AG09319 (cell line): ENCODE measurements around the gene HSD17B2.

Experiments
- DNase-seq: peaks from one replicate; pipeline ENCODE4 v3.0.0-alpha.2; 2010; ENCODE audit warnings: low read depth; ENCODE audit errors: extremely low read depth
- CTCF ChIP-seq: IDR thresholded peaks from 2 replicates; pipeline ENCODE4 v1.5.1; 2011; ENCODE audit warnings: low read depth, mild to moderate bottlenecking, inconsistent platforms, low read length, moderate library complexity

Gene HSD17B2

GRCh38 chr16:82055728-82056549, 20.9 kb downstream of the HSD17B2 start:
- no peak for TF ChIP-seq CTCF
- DNase-seq = no peak

DNA sequence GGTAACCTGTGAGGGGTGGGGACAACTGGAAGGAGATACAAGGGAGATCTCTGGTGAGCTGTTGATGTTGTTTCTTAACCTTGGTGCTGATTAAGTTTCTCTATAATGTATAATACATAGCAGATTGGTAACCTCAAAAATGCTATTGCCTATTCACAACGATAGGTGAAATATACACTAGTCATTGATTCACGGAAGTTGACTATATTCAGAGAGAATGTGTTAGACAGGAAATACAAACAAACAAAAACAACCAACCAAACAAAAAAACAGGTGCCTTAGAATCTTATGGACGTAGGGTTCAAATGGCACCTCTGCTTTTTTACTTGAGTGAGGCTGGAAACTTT, 21.5 kb downstream of the HSD17B2 start:
- no peak for TF ChIP-seq CTCF

GRCh38 chr16:82059161-82059982, 24.3 kb downstream of the HSD17B2 start:
- DNase-seq = no peak
- no peak for TF ChIP-seq CTCF

More for the DNA sequence above, 21.5 kb downstream of the HSD17B2 start:
- DNase-seq = no peak

- no peak for TF ChIP-seq CTCF
- no peak for DNase-seq
Observed at GRCh38 chr16:82059983-82060421, 24.9 kb downstream of the HSD17B2 start.

DNA sequence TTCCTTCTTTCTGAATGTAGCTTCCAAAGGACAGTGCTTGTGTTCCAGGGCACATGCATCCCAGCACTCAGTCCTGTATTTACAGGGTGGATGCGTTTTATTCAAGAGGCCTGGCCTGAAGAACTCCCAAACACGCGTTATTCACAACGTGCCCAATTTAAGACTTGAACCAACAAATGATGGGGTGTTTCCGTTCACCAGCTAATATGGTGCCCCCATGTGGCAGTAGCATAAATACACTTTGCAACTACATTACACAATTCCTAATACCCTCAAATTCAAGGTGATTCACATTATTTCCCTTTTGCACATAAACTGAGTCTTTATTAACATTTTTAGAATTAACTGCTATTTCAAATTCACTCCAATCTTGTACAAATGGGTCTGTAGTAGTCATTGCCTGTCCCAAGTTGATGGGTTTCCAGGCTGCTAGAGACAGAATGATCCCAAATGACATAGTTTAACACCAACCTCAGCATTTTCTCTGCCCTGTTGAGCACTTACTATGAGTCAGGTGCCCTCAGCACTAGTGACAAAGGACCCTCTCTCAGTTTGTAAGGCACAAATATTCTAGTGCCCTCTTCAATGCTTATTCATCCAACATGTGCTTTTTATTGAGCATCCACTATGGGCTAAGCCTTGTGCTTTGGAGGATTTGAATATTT, 26.9 kb downstream of the HSD17B2 start:
- TF ChIP-seq CTCF = peak; percentile 27
- no peak for DNase-seq

GRCh38 chr16:82062645-82063058, 27.6 kb downstream of the HSD17B2 start:
- DNase-seq = peak; percentile 95
- TF ChIP-seq CTCF = no peak
